Keratinocyte (primary cell): Measurements from ENCODE around the gene PPP1R3A. TPM values are rescaled to one million over a fixed set of nuclear protein-coding genes. Genes with fewer than 3 reads are reported as not detected.

Source experiments
- DNase-seq: peaks from one replicate; pipeline ENCODE4 v3.0.0-alpha.2; 2011; ENCODE audit warnings: low read depth, missing footprints, low spot score
- FAIRE-seq: peaks from 2 replicates; lab custom pipeline; 2011; peaks lifted over from hg19 to GRCh38; lab: Jason Lieb, UNC
- H2AFZ ChIP-seq: 2 replicates; pipeline ENCODE4 v1.6.0; 2012; ENCODE audit warnings: low read length, control low read depth, inconsistent platforms; ENCODE audit not compliant: control insufficient read depth
- H3K27ac ChIP-seq: 2 replicates; pipeline ENCODE4 v1.5.1; 2011; ENCODE audit warnings: low read length; ENCODE audit not compliant: control insufficient read depth, insufficient read depth
- H3K27me3 ChIP-seq: 3 replicates; pipeline ENCODE4 v1.6.0; 2011; ENCODE audit warnings: low read length; ENCODE audit not compliant: control insufficient read depth, insufficient read depth; ENCODE audit errors: extremely low read depth
- H3K36me3 ChIP-seq, 2 experiments: 2 replicates in 1 of 2; 3 replicates in 1 of 2; pipeline ENCODE4 v1.5.1; 2011; ENCODE audit warnings: low read length in 2 of 2, mild to moderate bottlenecking in 1 of 2; ENCODE audit not compliant: control insufficient read depth in 2 of 2, insufficient read depth in 2 of 2; ENCODE audit errors: extremely low read depth in 1 of 2
- H3K4me1 ChIP-seq: 3 replicates; pipeline ENCODE4 v1.5.1; 2011; ENCODE audit warnings: low read length; ENCODE audit not compliant: control insufficient read depth, insufficient read depth; ENCODE audit errors: extremely low read depth
- H3K4me2 ChIP-seq: 3 replicates; pipeline ENCODE4 v1.6.0; 2011; ENCODE audit warnings: low read depth, low read length; ENCODE audit not compliant: control insufficient read depth, insufficient read depth; ENCODE audit errors: extremely low read depth
- H3K4me3 ChIP-seq, 3 experiments: fragments of 200-600 bp in 1 of 3; sonication (generic) in 1 of 3; 2 replicates in 2 of 3; 3 replicates in 1 of 3; pipeline ENCODE4 v1.5.1; 2011 to 2016; ENCODE audit warnings: low read length in 3 of 3, mild to moderate bottlenecking in 3 of 3, control low read depth in 2 of 3, inconsistent platforms in 1 of 3, low read depth in 1 of 3, mixed read lengths in 1 of 3, mixed run types in 1 of 3, moderate library complexity in 1 of 3; ENCODE audit not compliant: control insufficient read depth in 2 of 3, insufficient read depth in 2 of 3; ENCODE audit errors: extremely low read depth in 1 of 3
- H3K79me2 ChIP-seq: 2 replicates; pipeline ENCODE4 v1.6.0; 2012; ENCODE audit warnings: low read length; ENCODE audit not compliant: control insufficient read depth, insufficient read depth
- H3K9ac ChIP-seq: 3 replicates; pipeline ENCODE4 v1.6.0; 2011; ENCODE audit warnings: low read length; ENCODE audit not compliant: control insufficient read depth, insufficient read depth; ENCODE audit errors: extremely low read depth
- H3K9me1 ChIP-seq: 3 replicates; pipeline ENCODE4 v1.6.0; 2011; ENCODE audit warnings: low read length; ENCODE audit not compliant: control insufficient read depth, insufficient read depth; ENCODE audit errors: extremely low read depth
- H3K9me3 ChIP-seq: 2 replicates; pipeline ENCODE4 v1.5.1; 2012; ENCODE audit warnings: low read depth, low read length; ENCODE audit not compliant: control insufficient read depth
- H4K20me1 ChIP-seq: 3 replicates; pipeline ENCODE4 v1.6.0; 2011; ENCODE audit warnings: low read length; ENCODE audit not compliant: control insufficient read depth, insufficient read depth; ENCODE audit errors: extremely low read depth
- CTCF ChIP-seq, 3 experiments: IDR thresholded peaks in 1 of 3; conservative IDR thresholded peaks in 1 of 3; optimal IDR thresholded peaks in 1 of 3; 2 replicates in 2 of 3; 3 replicates in 1 of 3; pipeline versions ENCODE3 to v1.5.1; 2011; ENCODE audit warnings: low read length in 3 of 3, mild to moderate bottlenecking in 3 of 3, moderate library complexity in 2 of 3, control low read depth in 1 of 3, inconsistent platforms in 1 of 3; ENCODE audit not compliant: insufficient read depth in 2 of 3; ENCODE audit errors: extremely low read depth in 1 of 3
- EZH2 ChIP-seq: IDR thresholded peaks from one replicate; pipeline ENCODE4 v1.6.1; 2012; ENCODE audit warnings: inconsistent platforms, mild to moderate bottlenecking, low read length, moderate library complexity
- dilution Hi-C: fragments of 300-500 bp; cut with MboI; formaldehyde crosslinking; loops from one replicate; pipeline ENCODE4 v1.7.0; 2020; ENCODE audit warnings: low sequenced_read_pairs; ENCODE audit not compliant: extremely low pct_ligation_motif_present
- polyA plus RNA-seq, 5 experiments: library from polyadenylated mRNA; depleted of rRNA in 3 of 5; stranded (reverse) in 3 of 5; stranded (forward) in 1 of 5; unstranded in 1 of 5; fragments of >200 nt; gene quantifications; 1 replicate in 1 of 5; 2 replicates in 3 of 5; 3 replicates in 1 of 5; pipeline versions ENCODE4 v1.2.1 to v1.2.3, GENCODE V29; 2011 to 2012; ENCODE audit warnings: missing spikeins in 2 of 5, low read depth in 1 of 5, low replicate concordance in 1 of 5

The PPP1R3A gene
- polyA plus RNA-seq, 1 donor (not counting 4 experiments of a cell fraction or from before 2014, with no cell fraction given) = not detected

- Histone ChIP-seq H3K9me1 (no peaks in the 10 kb centered on the region), H3K27ac (no peak overlapping the region), H3K9ac (no peak overlapping the region), H4K20me1 (no peaks in the 10 kb centered on the region), H3K36me3 (no peaks in the 10 kb centered on the region), H3K79me2 (no peaks in the 10 kb centered on the region), H3K4me1 (no peaks in the 10 kb centered on the region), H3K27me3 (no peaks in the 10 kb centered on the region), H3K9me3 (peaks cover 3% of the 10 kb centered on the region), H3K4me2 (no peak overlapping the region), H2AFZ (no peak overlapping the region), H3K4me3 (no peak overlapping the region)
- no peak for TF ChIP-seq CTCF (optimal IDR thresholded peaks at IDR 0.05 in 1 of 3, IDR thresholded peaks at IDR 0.05 in 1 of 3, conservative IDR thresholded peaks at IDR 0.05 in 1 of 3; ENCODE audit: extremely low read depth in 1 of 3, insufficient read depth in 2 of 3, low read length in 3 of 3)
- TF ChIP-seq EZH2 = no peak
- FAIRE-seq (no peak), DNase-seq (no peak)
- dilution Hi-C loops = no loop called here
These were observed 41.1 kb upstream of the PPP1R3A start for GRCh38 chr7:113959910-113960309.

DNA sequence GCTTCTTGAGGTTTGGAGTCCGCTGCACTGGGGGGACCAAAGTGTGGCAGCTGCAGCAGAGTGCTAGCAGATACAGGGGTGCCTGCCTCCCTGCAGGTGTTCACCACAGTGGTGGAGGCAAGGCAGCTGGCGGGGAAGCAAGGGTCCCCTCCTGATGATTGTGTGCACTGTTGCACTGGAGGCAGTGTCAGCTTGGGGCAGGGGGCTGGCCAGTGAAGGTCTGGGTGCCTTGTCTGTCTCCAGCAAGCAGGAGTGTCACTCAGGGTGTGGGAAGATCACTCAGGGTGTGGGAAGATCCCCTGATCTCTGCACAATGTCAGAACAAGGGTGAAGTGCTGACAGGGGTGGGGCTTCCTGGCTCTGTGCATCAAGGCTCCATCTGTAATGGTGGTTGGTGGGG, 36.3 kb upstream of the PPP1R3A start:
- DNase-seq = no peak
- dilution Hi-C loops = no loop called here
- no peaks in the 10 kb centered on the region for H3K4me1 ChIP-seq

More for the DNA sequence above, 36.3 kb upstream of the PPP1R3A start:
- no peaks in the 10 kb centered on the region for H3K27me3 ChIP-seq
- no peak for TF ChIP-seq EZH2
- TF ChIP-seq CTCF (optimal IDR thresholded peaks at IDR 0.05 in 1 of 3, IDR thresholded peaks at IDR 0.05 in 1 of 3, conservative IDR thresholded peaks at IDR 0.05 in 1 of 3; ENCODE audit: extremely low read depth in 1 of 3, insufficient read depth in 2 of 3, low read length in 3 of 3) = no peak
- no peaks in the 10 kb centered on the region for H3K79me2 ChIP-seq
- no peaks in the 10 kb centered on the region for H3K36me3 ChIP-seq
- no peaks in the 10 kb centered on the region for H4K20me1 ChIP-seq
- H3K27ac ChIP-seq = no peak overlapping the region
- peaks cover 3% of the 10 kb centered on the region for H3K9me3 ChIP-seq
- no peak overlapping the region for H3K4me2 ChIP-seq
- no peaks in the 10 kb centered on the region for H3K9me1 ChIP-seq
- no peak overlapping the region for H2AFZ ChIP-seq
- FAIRE-seq = no peak
- H3K9ac ChIP-seq = no peak overlapping the region
- H3K4me3 ChIP-seq = no peak overlapping the region
